Left ventricle myocardium inferior (tissue), 1 donor: ENCODE data around the gene HEG1. TPM values are rescaled to one million over a fixed set of nuclear protein-coding genes. Genes with fewer than 3 reads are reported as not detected.

Source experiments
- DNase-seq: peaks from one replicate; pipeline ENCODE4 v3.0.0-alpha.2; 2020
- H3K27ac ChIP-seq: fragments of 200-600 bp; replicated peaks from 2 replicates; pipeline ENCODE4 v1.8.0; 2021
- H3K27me3 ChIP-seq: fragments of 200-600 bp; 2 replicates; pipeline ENCODE4 v1.8.0; 2021; ENCODE audit warnings: low read depth
- H3K36me3 ChIP-seq: fragments of 200-600 bp; 2 replicates; pipeline ENCODE4 v1.8.0; 2021
- H3K4me1 ChIP-seq: fragments of 200-600 bp; 2 replicates; pipeline ENCODE4 v1.8.0; 2021
- H3K4me3 ChIP-seq: fragments of 200-600 bp; 2 replicates; pipeline ENCODE4 v1.8.0; 2021; ENCODE audit warnings: mild to moderate bottlenecking, moderate library complexity
- H3K9me3 ChIP-seq: fragments of 200-600 bp; replicated peaks from 2 replicates; pipeline ENCODE4 v1.8.0; 2021
- CTCF ChIP-seq: fragments of 200-600 bp; IDR thresholded peaks from 2 replicates; pipeline ENCODE4 v1.8.0; 2021; ENCODE audit warnings: antibody characterized with exemption, mild to moderate bottlenecking, borderline replicate concordance
- intact Hi-C: fragments of 100-400 bp; cut with micrococcal nuclease; formaldehyde crosslinking; loops from one replicate; pipeline ENCODE4 v1.11.0; 2022
- total RNA-seq: library from RNA; stranded (reverse); fragmentation: NEBNext Ultra II Directional; extraction: Animal tissue kit (Norgen Biotek cat#: 25700); gene quantifications from one replicate; pipeline ENCODE4 v1.2.1, GENCODE V29; 2021
- donor health status: DM: no; HTN: yes; CAD: no; lungs with severe emphysema.

HEG1 gene
- total RNA-seq, 1 donor from 2014 or later = 105 TPM

GRCh38 chr3:125055331-125055912 lies 375 bp downstream of the HEG1 start:
- DNase-seq = peak; percentile 49
- intact Hi-C loops = loop anchor here (10.0 kb wide), 1 partner anchor 61 kb away; no protein-coding TSS in a partner anchor
- H3K9me3 ChIP-seq = no peaks in the 10 kb centered on the region

GRCh38 chr3:125054449-125055329 lies 1.1 kb downstream of the HEG1 start:
- Histone ChIP-seq H3K27ac (peak overlapping the region; percentile 96), H3K4me1 (peaks cover 82% of the 10 kb centered on the region), H3K9me3 (no peaks in the 10 kb centered on the region), H3K4me3 (peak overlapping the region; percentile 90), H3K36me3 (peaks cover 4% of the 10 kb centered on the region), H3K27me3 (no peaks in the 10 kb centered on the region)
- TF ChIP-seq CTCF = peak; percentile 30
- intact Hi-C loops = loop anchor here (10.0 kb wide), 1 partner anchor 60 kb away; no protein-coding TSS in a partner anchor
- no peak for DNase-seq

More at GRCh38 chr3:125055331-125055912, 375 bp downstream of the HEG1 start:
- Histone ChIP-seq H3K4me3 (peak overlapping the region; percentile 90), H3K27me3 (no peaks in the 10 kb centered on the region), H3K27ac (peak overlapping the region; percentile 96), H3K36me3 (peaks cover 2% of the 10 kb centered on the region), H3K4me1 (peaks cover 82% of the 10 kb centered on the region)
- TF ChIP-seq CTCF = no peak

GRCh38 chr3:125054062-125054448 lies 1.7 kb downstream of the HEG1 start:
- Histone ChIP-seq H3K4me1 (peaks cover 82% of the 10 kb centered on the region), H3K27ac (peak overlapping the region; percentile 96), H3K4me3 (peak overlapping the region; percentile 90), H3K36me3 (peaks cover 4% of the 10 kb centered on the region), H3K27me3 (no peaks in the 10 kb centered on the region), H3K9me3 (no peaks in the 10 kb centered on the region)
- no peak for TF ChIP-seq CTCF
- DNase-seq = no peak
- intact Hi-C loops = loop anchor here (10.0 kb wide), 1 partner anchor 59 kb away; no protein-coding TSS in a partner anchor

GRCh38 chr3:125053304-125053699 lies 2.5 kb downstream of the HEG1 start:
- Histone ChIP-seq H3K27me3 (no peaks in the 10 kb centered on the region), H3K27ac (peak overlapping the region; percentile 96), H3K4me1 (peaks cover 90% of the 10 kb centered on the region), H3K9me3 (no peaks in the 10 kb centered on the region), H3K36me3 (peaks cover 4% of the 10 kb centered on the region), H3K4me3 (peak overlapping the region; percentile 90)
- intact Hi-C loops = loop anchor here (10.0 kb wide), 1 partner anchor 59 kb away; no protein-coding TSS in a partner anchor
- no peak for TF ChIP-seq CTCF
- no peak for DNase-seq

- no peaks in the 10 kb centered on the region for H3K9me3 ChIP-seq
- peaks cover 4% of the 10 kb centered on the region for H3K36me3 ChIP-seq
- H3K27ac ChIP-seq = peak overlapping the region; percentile 96
- DNase-seq = no peak
- peak overlapping the region; percentile 90 for H3K4me3 ChIP-seq
- no peaks in the 10 kb centered on the region for H3K27me3 ChIP-seq
- intact Hi-C loops = loop anchor here (10.0 kb wide), 1 partner anchor 58 kb away; no protein-coding TSS in a partner anchor
- peaks cover 91% of the 10 kb centered on the region for H3K4me1 ChIP-seq
- no peak for TF ChIP-seq CTCF
These were observed 3.0 kb downstream of the HEG1 start for GRCh38 chr3:125052624-125053303.
